Inflammatory macrophage treated with lipopolysaccharide for 4 hours (primary cell): ENCODE measurements around the gene IDH1.

Source experiments
- DNase-seq: peaks from one replicate; pipeline ENCODE4 v3.0.0-alpha.2; 2020

The IDH1 gene

GRCh38 chr2:208208335-208209085, 46.4 kb downstream of the IDH1 start:
- no peak for DNase-seq

DNA sequence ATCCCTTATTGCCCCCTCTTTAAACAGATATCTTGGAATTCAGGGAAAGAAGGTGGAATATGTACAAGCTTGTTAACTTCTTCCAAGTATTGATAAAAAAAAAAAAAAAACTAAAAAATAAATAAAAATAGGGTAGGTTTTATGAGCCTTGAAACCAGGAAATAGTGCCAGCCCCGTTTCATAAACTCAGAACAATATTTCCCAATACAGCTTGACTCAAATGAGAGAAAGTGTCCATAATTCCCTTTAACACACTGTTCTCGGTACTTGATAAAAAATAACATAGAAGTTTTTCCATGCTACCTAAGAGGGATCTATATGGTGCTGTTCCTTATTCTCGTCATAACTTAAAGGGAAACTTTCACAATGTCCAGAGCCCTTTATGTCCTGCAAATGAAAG, 47.1 kb downstream of the IDH1 start:
- peak; percentile 16 for DNase-seq

GRCh38 chr2:208204166-208204565, 50.7 kb downstream of the IDH1 start:
- no peak for DNase-seq

- no peak for DNase-seq
Measured at GRCh38 chr2:208195531-208195930, 59.3 kb downstream of the IDH1 start.

- DNase-seq: no peak
Measured at GRCh38 chr2:208192611-208193236, 62.1 kb downstream of the IDH1 start.

DNA sequence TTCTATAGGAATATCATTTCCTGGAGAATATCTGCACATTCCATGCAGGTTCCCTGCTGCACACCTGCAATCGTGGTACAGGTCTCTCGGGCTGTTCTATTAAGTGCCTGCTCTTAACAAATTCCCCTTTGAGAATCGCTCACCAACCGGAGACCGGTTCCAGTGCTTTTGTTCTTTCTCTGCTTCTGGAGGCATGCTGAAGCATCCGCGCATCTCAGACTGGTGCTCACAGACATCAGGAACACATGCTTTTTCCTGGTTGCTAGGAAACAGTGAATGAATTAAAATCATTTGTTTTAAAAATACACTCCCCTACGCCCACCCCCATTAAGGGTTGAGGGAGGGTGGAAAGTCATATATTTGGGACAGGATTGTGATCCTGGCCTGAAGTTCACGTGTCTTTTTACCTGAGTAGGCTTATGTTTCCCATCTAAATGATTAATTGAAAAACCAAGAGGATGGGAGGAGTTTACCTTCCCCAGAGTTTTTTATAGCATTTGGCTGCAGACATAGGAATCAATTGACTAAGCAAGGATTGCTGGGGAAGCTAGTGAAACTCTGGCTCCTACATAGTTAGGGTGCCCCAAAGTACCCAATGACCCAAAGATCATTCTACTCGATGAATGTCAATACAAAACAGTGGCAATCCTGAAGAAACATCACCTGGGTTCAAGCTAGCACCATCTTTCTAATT, 64.9 kb downstream of the IDH1 start, which contains the start of gene C2orf80:
Gene C2orf80, minus strand, starts transcription at position 221 of the 694 bp plus-strand sequence. CDS start 3,044 bp downstream, outside the sequence.
- no peak for DNase-seq

DNA sequence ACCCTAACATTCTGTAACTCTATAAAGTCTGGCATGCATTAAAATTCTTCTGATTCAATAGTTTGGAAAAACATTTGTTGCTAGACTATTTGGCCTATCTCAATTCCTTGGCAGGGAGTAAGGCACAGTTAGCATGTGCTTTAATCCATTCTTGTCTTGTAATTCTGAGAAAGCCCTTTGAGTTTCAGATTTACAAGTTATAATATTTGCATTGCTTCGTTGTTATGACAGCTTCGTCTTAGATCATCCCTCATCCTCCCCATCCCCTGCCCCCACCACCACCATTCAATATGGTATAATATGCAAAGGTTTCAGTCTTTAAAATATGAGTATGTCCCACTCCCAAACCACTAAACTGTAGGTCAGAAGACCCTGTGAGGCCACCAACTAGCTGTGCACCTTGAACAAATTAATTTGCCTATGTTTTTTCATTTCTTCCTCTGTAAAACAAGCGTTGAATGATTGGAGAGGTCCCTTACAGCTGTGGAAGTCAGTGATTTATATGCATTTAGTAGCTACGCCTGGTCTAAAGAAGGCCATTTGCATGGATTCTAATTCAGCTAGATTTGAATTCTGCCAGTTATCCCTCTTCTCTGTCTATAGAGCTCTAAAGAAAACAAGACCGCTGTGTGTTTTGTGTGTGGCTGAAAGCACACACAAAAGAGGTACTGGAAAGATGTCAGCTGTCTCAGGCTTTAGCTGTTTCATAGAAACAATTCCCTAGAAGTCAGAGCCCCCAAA, 65.6 kb downstream of the IDH1 start:
- DNase-seq: no peak

- DNase-seq: no peak
Measured at GRCh38 chr2:208186893-208187292, 68.0 kb downstream of the IDH1 start.

DNA sequence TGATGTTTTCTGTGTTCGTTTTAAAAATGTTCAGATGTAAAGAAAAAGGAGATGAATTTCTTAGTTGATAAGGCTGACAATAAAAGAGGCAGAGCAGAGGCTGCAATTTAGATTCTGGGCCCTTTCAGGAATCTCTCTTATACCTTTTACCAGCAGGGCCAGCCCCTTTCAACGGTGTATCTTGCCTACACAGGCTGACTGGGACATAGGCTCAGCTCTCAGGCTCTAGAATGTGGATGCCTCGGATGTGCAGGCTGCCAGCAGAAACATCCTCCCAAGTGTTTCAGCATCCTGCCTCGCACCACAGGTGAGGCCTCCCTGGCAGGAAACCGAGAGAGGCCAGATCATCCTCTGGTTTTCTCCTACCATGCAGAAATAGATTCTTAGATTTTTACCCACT, 68.4 kb downstream of the IDH1 start:
- DNase-seq: no peak
